Lower leg skin (tissue), 4 donors: ENCODE measurements around the gene DTNA. TPM values are rescaled to one million over a fixed set of nuclear protein-coding genes. Genes with fewer than 3 reads are reported as not detected.

ENCODE experiments used
- DNase-seq, 2 donors: peaks; one replicate each; pipeline ENCODE4 v3.0.0-alpha.2; 2019; ENCODE audit warnings: low spot score in 2 of 2
- H3K4me3 ChIP-seq: fragments of 200-600 bp; sonication (generic); 2 replicates; pipeline ENCODE4 v1.5.1; 2017; ENCODE audit warnings: mild to moderate bottlenecking, low read depth; ENCODE audit not compliant: poor library complexity, severe bottlenecking
- CTCF ChIP-seq, 3 donors: fragments of 450-650 bp; IDR thresholded peaks; one replicate each; pipeline ENCODE4 v1.5.1; 2016; ENCODE audit warnings: antibody characterized with exemption in 3 of 3, mild to moderate bottlenecking in 3 of 3, moderate library complexity in 2 of 3
- POLR2A ChIP-seq, 2 donors: fragments of 450-650 bp; IDR thresholded peaks; one replicate each; pipeline ENCODE4 v1.6.1; 2016 to 2017; ENCODE audit warnings: antibody characterized with exemption in 2 of 2, mild to moderate bottlenecking in 1 of 2, moderate library complexity in 1 of 2
- WGBS, 2 donors: methylation state at CpG; one replicate each; pipeline ENCODE4 v1.1.5; 2018; 5-methylcytosine and 5-hydroxymethylcytosine counted together
- intact Hi-C: fragments of 100-400 bp; cut with DNase I; formaldehyde crosslinking; loops from one replicate; pipeline ENCODE4 v1.15.0; 2023; ENCODE audit warnings: low total_unique reads
- total RNA-seq, 4 donors: library from RNA; depleted of rRNA; stranded (reverse); fragments of >200 nt; gene quantifications; one replicate each; pipeline ENCODE4 v1.1.0, GENCODE V29; 2016

The DTNA gene
- total RNA-seq, 4 donors from 2014 or later, result 3.3 to 8.0 (median 5.7) TPM

DNA sequence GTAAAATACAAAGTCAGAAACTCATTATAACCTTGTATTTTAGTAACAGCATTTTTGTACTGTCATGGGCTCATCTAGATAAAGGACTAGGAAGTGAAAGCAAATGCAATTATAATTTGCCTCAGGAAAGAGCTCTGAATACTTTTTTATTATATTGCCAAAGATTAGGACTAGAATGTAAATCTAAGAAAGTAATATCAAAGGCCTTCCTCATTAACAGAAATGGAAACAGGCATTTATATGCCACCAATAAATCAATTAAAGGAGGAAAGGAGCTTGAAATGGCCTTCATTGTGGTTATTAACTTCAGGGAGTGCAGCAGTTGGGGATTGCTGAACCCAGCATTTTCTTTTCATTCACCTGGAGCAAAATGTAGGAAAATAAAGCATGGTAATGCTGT lies 39.6 kb downstream of the DTNA start:
- TF ChIP-seq CTCF (IDR thresholded peaks at IDR 0.05), result no peak
- DNase-seq, result no peak
- no peak overlapping the region for H3K4me3 ChIP-seq
- intact Hi-C loops, result no loop called here

DNA sequence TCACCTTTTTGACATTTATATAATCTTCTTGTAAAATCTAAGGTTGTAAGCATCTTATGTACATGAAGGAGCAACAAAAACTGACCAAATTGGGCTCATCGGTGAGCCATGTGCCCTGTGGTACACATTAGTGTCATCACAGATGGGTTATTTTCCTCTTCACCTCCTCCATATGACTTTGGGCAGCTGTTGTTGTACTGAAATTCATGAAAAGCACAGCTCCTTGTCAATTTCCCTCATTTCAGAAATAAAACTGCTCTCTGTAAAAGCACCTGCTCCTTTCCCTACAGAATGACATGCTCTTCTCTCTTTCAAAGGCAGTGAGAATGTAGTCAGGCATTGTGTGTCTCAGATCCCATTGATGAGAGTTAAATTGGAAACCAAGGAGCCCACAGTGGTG lies 42.0 kb downstream of the DTNA start:
- WGBS, 2 donors, result 97 to 100% methylated on average over 1 of the region's 1 CpG
- no peak for DNase-seq
- TF ChIP-seq CTCF (IDR thresholded peaks at IDR 0.05) (no peak), POLR2A (IDR thresholded peaks at IDR 0.05) (no peak)
- intact Hi-C loops, result no loop called here
- H3K4me3 ChIP-seq, result no peak overlapping the region

DNA sequence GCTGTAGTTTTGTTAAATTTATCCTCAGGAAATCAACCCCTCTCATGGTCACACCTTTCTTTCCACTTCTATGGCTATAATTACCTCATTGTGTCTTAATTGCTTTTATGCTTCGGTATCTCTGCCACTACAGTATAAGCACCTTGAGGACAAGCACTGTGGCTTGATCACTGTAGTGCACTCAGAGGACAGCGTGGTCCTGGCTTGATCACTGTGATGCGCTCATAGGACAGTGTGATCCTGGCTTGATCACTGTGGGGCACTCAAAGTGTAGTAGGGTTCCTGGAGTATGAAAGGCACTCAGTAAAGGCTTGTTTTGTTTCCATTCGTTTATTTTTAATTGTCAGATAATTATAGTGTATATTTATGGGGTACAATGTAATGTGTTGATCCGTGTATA lies 44.2 kb downstream of the DTNA start:
- no peak overlapping the region for H3K4me3 ChIP-seq
- TF ChIP-seq CTCF (IDR thresholded peaks at IDR 0.05) (no peak), POLR2A (IDR thresholded peaks at IDR 0.05) (no peak)
- intact Hi-C loops, result no loop called here
- no peak for DNase-seq
- WGBS, 2 donors, result 87 to 88% methylated on average over 5 of the region's 5 CpGs

DNA sequence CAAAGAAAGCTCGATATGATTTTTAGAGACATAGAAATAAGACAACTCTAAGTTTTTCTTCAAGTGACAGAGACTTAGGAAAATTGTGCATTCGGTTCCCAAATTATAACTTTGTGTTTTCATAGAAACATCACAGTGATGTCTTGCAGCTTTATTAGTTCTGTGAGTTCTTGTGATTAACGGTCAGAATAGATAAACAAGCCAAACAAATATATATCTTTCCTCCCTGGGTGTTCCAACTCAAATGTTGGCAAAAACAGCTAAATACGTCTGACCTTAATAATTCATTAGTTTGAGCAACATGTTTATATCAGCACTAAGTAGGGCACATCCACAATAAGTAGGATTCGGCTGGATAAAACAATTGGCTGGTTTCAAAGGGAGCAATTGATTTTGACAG lies 47.6 kb downstream of the DTNA start:
- WGBS, 2 donors, result 86 to 89% methylated on average over 5 of the region's 5 CpGs
- DNase-seq, result no peak
- intact Hi-C loops, result no loop called here
- no peak for TF ChIP-seq CTCF (IDR thresholded peaks at IDR 0.05)
- TF ChIP-seq POLR2A (IDR thresholded peaks at IDR 0.05), result no peak
- H3K4me3 ChIP-seq, result no peak overlapping the region

DNA sequence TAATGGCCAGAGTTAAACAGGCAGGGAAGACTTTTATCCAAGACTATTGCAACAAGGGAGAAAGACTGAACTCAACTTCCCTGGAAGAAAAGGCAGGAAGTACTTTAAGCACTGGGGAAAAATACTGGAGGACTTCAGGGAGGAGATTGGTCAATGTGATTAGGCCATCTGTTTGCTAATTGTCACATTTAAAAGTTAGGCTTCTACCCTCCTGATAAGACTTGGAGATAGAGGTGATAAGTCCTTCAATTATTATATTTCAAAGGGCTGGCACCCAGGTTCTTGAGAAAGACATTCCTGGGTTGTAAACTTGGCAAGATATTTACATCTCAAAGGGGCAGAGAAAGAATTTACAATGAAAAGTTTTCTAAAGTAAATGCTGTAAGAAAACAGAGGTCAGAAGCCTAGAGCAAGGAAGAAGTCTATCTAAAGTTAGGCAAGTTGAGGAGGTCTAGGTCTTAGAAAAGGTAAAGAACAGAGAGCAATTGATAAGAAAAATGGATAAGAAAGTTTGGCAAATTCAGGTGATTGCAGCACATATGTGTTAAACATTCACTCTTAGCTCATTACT lies 48.4 kb downstream of the DTNA start:
- TF ChIP-seq POLR2A (IDR thresholded peaks at IDR 0.05) (no peak), CTCF (IDR thresholded peaks at IDR 0.05) (no peak)

GRCh38 chr18:34760444-34760843 lies 50.3 kb downstream of the DTNA start:
- 61% methylated on average over 4 of the region's 4 CpGs for WGBS, 2 donors
- H3K4me3 ChIP-seq, result no peak overlapping the region
- intact Hi-C loops, result no loop called here
- TF ChIP-seq POLR2A (IDR thresholded peaks at IDR 0.05) (no peak), CTCF (IDR thresholded peaks at IDR 0.05) (no peak)
- no peak for DNase-seq

More for the DNA sequence above, 48.4 kb downstream of the DTNA start:
- no peak for DNase-seq
- intact Hi-C loops, result no loop called here
- no peak overlapping the region for H3K4me3 ChIP-seq
